ENCODE results near the gene TMEM59L.
A peak's percentile ranks its signal among the peaks of the same experiment; 100 is the strongest.
"Not testable (repeated sequence)": the region's sequence is repeated elsewhere in the genome, so short reads cannot be mapped to it uniquely, and the experiment has no call there.

TMEM59L gene

GRCh38 chr19:18594096-18594823 lies 18.4 kb upstream of the TMEM59L start:
- peak in 1 of 2 donors; percentile 24 for DNase-seq

GRCh38 chr19:18594824-18595373 lies 17.8 kb upstream of the TMEM59L start:
- no peak for DNase-seq

GRCh38 chr19:18595475-18595874 lies 17.2 kb upstream of the TMEM59L start:
- no peak for DNase-seq

- DNase-seq: no peak
Observed at GRCh38 chr19:18596752-18597157, 15.9 kb upstream of the TMEM59L start.

DNA sequence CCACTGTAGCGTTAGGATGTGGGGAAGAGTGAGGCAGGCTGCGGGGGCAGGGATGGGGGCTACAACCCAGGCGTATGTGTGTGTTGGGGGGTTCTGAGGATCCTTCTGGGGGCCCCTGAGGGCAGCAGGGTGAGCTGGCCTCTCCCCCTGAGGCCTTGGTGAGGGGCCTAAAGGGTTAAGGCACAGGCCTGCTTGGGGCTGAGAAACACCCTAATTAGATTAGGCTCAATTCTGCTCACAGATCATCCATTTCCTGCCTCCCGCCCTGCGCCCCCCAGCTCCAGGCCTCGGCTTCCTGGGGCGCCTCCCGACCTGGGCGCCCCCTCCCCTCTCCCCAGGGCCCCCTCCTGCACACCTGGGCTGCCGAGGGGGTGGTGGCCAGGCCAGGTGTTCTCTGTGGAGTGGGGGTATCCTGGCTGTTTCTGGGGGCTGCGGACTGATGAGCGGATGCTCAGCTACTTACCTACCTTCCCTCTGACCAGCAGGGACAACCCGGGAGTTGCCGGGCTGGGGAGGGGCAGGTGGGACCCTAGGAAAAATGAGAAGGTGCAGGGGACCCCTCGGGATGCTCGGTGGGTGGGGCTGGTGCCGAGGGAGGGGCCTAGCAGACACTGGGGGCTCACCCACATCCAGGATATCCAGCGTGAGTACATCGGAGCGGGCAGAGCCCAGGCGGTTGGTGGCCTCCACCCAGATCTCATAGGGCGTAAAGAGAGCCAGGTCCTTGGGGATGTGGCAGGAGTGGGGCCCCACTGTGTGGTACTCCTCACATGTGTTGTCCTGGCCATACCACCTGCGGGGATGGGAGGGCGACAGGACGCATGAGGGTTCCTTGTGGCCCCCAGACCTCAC lies 14.6 kb upstream of the TMEM59L start:
- no peak for DNase-seq

DNA sequence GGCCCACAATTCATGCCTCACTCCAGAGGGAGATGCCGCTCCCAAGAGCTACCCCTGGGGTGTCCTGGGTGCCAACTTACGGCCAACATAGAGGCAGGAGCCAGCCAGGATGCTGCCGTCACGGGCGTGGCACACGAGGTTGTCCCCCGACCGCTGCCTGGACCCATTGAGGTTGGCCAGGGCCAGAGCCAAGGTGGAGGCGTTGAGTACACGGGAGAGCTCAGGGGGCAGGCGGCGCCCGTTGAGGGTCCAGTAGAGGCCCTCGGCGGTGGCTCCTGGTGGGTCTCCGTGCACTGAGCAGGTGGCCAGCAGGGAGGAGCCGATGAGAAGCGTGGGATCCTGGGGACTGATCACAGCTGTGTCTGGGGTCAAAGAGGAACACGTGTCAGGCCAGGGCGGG lies 13.2 kb upstream of the TMEM59L start:
- DNase-seq: no peak

- not testable (repeated sequence) for DNase-seq
Observed at GRCh38 chr19:18600692-18601397, 11.8 kb upstream of the TMEM59L start.

GRCh38 chr19:18601875-18602274 lies 10.8 kb upstream of the TMEM59L start:
- no peak for DNase-seq

DNA sequence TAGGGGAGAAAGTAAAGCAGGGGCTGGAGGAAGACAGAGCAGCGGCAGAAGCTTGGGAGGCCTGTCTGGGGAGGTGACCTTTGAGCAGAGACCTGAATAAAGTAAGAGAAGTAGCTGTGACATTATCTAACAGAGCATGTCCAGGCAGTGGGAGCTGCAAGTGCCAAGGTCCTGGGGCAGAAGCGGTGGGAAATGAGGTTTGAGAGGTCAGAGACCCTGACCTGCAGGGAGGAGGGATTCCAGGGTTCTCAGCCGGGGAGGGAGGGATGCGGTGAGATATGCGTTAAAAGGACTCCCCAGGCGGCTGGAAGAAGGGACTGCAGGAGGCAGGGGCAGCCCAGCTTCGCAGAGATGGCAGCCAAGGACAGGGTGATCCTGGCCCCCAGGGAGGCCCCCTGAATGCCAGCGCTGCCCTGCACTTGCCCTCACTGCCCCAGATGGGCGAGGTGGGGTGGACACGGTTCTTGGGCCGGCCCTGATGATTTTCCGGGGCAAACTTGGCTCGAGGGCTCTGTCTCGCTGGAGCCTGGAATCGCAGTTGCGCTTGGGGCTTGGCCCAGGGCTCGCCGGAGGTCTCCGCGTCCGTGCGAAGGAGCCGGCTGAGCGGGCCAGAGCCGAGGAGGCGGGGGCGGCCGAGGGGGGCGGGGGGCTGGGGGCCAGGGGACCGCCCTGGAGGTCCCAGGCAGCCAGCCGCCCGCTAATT lies 9.3 kb upstream of the TMEM59L start:
- no peak for DNase-seq

DNA sequence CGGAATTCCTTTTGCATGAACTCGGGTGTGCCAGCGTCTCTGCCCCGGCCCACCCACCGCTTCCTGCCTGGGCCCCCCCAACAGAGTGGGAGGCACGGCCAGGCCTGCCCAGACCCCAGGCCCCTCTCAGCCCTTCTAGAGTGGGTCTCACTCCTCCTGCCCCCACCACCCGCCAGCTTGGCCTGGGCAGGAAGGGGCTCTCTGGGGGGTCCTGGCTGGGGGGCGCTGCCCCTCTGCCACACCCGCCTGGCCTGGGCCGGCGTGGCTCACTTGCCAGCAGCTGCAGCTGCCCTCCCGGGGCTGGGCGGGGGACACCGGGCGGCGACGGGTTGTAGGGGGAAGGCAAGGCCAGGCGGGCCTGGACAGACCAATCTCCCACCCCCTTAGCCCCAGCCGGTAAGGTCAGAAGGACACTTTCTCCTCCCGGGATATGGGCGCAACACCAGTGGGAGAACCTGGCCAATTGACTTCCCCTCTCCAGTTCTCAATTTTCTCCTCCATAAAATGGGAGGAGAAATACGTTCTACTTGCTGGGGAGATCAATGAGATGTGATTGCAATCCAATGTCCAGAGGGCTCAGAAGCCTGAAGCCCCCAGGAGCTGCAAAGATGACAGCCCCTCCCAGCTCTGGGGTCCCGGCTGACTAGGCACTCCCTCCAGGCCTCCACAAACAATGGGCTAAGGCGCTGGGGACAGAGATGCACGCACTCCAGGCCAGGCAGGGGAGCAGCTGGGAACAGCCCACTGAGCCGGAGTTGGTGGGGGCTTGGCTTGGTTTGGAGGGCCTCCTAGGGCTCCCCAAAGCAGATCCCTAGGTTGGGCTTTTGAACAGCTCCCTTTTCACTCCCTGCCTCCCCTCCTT lies 8.5 kb upstream of the TMEM59L start:
- no peak for DNase-seq

- no peak for DNase-seq
Observed at GRCh38 chr19:18604820-18605159, 7.9 kb upstream of the TMEM59L start.

DNA sequence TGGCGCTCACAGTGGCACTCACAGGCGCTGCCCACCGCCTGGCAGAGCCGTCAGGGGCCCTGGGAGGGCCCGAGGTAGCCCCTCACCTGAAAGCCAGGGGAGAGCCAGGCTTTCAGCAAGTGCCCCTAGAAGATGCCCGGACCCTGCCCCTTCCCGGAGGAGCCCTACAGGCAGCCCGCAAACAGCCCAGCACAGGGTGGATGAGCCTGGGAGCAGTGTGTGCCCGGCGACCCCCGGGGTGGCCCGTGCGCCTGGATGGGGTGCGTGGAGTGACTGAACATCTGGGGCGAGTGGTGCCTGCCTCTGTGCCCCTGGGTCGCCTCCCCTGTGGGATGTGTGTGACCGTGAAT lies 7.5 kb upstream of the TMEM59L start:
- no peak for DNase-seq

- no peak for DNase-seq
Observed at GRCh38 chr19:18605546-18606280, 7.0 kb upstream of the TMEM59L start.

GRCh38 chr19:18606281-18607225 lies 6.1 kb upstream of the TMEM59L start, which contains the start of gene CRLF1:
Gene CRLF1, minus strand, starts transcription at chr19:18606799. Its CDS starts 143 bp downstream, at chr19:18606656.
- no peak for DNase-seq

DNA sequence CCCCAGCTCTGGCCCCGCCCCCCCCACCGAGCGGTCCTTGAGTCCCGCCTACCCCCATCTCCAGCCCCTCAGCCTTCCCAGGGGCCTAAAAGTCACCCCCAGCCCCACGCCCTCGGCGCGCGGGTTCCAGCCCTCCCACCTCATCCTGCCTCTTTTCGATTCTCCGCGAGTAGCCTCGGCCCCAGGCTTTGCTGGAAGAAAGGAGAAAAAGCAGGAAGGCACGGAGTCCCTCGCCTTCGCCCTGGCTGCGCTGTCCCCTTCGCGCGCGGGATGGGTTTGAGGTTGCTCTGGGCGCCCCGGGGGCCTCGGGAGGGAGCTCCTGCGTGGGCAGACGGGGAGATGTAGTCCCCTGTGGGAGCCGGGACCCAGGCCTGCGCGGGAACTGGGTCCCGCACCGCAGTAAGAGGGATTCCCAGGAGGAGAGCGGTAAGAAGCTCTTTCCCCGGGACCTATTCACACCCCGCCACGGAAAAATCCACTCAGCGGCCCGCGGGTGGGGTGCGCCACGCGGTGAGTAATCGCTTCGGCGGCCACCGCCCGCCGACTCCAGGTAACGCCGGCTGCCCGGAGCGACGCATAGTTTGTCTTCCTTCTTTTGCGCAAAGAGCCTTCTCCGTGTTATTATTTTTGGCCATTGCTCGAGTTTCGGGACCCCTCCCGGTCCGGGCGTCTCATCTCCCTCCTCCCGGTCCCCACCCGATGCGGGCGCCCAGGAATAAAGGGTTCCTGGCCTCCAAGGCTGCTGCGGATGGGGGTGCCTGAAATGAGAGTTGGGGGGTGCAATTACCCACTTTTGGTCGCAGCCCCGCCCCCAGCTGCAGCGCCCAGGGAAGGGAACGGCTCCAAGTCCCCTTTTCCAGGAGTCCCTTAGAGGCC lies 5.2 kb upstream of the TMEM59L start:
- no peak for DNase-seq

DNA sequence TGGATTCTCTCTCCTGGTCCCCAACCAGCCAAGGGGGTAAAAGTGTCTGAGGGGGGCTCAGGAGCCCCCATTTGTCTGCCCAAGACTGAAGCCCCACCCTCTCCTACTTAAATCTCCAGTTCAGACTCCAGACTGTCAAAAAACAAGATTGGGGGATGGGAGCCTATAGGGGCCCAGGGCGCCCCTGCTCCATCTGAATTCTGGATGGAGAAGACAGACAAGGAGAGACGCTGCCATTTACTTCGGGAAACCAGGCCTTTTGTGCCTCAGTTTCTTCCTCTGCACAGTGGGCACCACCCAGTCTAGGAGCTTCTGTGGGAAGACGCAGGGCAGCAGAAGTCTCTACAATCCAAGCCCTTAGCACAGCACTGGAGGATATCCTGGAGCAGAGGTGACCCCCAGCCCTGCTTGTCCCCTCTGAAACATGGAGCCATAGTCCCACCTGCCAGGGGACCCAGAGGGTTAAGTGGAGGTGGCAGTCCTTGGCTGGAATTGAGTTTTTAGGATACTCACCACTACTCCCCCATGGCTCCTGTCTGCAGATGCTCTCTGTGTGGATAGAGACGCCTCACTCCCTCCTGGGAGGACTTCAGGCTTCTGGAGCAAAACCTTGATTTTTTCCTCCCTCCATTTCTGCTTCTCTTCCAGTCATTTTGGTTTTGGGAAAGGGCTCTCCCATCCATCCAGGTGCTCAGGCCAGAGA lies 4.4 kb upstream of the TMEM59L start:
- no peak for DNase-seq

- no peak for DNase-seq
Observed at GRCh38 chr19:18608805-18609716, 3.6 kb upstream of the TMEM59L start.
